AG04449 (cell line): ENCODE measurements around the gene ALOX5.
"Not testable (repeated sequence)": the region's sequence is repeated elsewhere in the genome, so short reads cannot be mapped to it uniquely, and the experiment has no call there.

ENCODE experiments used
- CTCF ChIA-PET: fragments of 350-600 bp; formaldehyde crosslinking; extraction: SDS; loops from one replicate; lab custom pipeline; 2021; ENCODE audit warnings: antibody characterized with exemption; lab: Yijun Ruan, JAX
- POLR2A ChIA-PET: fragments of 400-600, 350-600 bp; formaldehyde crosslinking; extraction: SDS; loops from one replicate; lab custom pipeline; 2020; ENCODE audit warnings: antibody characterized with exemption, inconsistent platforms; lab: Yijun Ruan, JAX
- DNase-seq: peaks from one replicate; pipeline ENCODE4 v3.0.0-alpha.2; 2010; ENCODE audit warnings: low read depth, low spot score
- H3K4me3 ChIP-seq: 2 replicates; pipeline ENCODE4 v1.5.1; 2011; ENCODE audit warnings: low read depth, mild to moderate bottlenecking, control low read depth, low read length
- TF ChIP-seq, protein P1 (sequence below): IDR thresholded peaks from one replicate; pipeline ENCODE4 v1.5.1; 2011; ENCODE audit warnings: mild to moderate bottlenecking, moderate library complexity, low read length, control low read depth, inconsistent platforms; ENCODE audit not compliant: insufficient read depth; ENCODE audit errors: missing control alignments

ALOX5 gene

GRCh38 chr10:45353186-45353585 is 20.8 kb upstream of the ALOX5 start:
- TF ChIP-seq, protein P1, sequence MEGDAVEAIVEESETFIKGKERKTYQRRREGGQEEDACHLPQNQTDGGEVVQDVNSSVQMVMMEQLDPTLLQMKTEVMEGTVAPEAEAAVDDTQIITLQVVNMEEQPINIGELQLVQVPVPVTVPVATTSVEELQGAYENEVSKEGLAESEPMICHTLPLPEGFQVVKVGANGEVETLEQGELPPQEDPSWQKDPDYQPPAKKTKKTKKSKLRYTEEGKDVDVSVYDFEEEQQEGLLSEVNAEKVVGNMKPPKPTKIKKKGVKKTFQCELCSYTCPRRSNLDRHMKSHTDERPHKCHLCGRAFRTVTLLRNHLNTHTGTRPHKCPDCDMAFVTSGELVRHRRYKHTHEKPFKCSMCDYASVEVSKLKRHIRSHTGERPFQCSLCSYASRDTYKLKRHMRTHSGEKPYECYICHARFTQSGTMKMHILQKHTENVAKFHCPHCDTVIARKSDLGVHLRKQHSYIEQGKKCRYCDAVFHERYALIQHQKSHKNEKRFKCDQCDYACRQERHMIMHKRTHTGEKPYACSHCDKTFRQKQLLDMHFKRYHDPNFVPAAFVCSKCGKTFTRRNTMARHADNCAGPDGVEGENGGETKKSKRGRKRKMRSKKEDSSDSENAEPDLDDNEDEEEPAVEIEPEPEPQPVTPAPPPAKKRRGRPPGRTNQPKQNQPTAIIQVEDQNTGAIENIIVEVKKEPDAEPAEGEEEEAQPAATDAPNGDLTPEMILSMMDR = no peak
- no peak overlapping the region for H3K4me3 ChIP-seq
- ChIA-PET CTCF (no interaction called here), POLR2A (no interaction called here)
- no peak for DNase-seq

DNA sequence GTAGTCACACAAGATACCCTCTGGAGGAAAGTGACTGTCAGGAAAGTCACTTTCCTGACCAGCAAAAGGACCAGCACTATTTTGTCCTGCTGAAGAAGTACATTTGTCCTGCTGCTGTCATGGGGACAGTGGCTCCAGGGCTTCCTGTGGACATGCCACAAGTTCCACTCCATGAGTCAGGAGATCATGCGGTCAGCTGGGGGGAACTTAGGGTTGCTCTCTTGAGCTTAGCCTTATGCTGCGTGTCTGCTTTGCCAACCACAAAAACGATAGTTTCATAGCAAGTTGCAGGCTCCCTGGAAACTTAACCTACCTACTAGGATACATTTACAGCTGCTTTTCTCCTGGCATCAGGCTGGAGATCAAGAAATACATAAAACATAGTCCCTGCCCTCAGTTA is 19.8 kb upstream of the ALOX5 start:
- ChIA-PET POLR2A (no interaction called here), CTCF (no interaction called here)
- TF ChIP-seq, protein P1 = no peak
- no peak overlapping the region for H3K4me3 ChIP-seq
- no peak for DNase-seq

GRCh38 chr10:45355494-45355893 is 18.5 kb upstream of the ALOX5 start:
- ChIA-PET CTCF (no interaction called here), POLR2A (no interaction called here)
- DNase-seq = no peak
- TF ChIP-seq, protein P1 = no peak
- H3K4me3 ChIP-seq = no peak overlapping the region

GRCh38 chr10:45358961-45359360 is 15.1 kb upstream of the ALOX5 start:
- POLR2A ChIA-PET, DNase-seq, CTCF ChIA-PET, H3K4me3 ChIP-seq: not testable (repeated sequence)

DNA sequence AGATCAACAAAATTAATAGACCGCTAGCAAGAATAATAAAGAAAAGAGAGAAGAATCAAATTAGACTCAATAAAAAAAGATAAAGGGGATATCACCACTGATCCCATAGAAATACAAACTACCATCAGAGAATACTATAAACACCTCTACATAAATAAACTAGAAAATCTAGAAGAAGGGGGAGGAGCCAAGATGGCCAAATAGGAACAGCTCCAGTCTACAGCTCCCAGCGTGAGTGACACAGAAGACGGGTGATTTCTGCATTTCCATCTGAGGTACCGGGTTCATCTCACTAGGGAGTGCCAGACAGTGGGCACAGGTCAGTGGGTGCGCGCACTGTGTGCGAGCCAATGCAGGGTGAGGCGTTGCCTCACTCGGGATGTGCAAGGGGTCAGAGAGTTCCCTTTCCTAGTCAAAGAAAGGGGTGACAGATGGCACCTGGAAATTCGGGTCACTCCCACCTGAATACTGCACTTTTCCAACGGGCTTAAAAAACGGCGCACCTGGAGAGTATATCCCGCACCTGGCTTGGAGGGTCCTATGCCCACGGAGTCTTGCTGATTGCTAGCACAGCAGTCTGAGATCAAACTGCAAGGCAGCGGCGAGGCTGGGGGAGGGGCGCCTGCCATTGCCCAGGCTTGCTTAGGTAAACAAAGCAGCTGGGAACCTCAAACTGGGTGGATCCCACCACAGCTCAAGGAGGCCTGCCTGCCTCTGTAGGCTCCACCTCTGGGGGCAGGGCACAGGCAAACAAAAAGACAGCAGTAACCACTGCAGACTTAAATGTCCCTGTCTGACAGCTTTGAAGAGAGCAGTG is 11.8 kb upstream of the ALOX5 start:
- H3K4me3 ChIP-seq, CTCF ChIA-PET, DNase-seq, POLR2A ChIA-PET: not testable (repeated sequence)

DNA sequence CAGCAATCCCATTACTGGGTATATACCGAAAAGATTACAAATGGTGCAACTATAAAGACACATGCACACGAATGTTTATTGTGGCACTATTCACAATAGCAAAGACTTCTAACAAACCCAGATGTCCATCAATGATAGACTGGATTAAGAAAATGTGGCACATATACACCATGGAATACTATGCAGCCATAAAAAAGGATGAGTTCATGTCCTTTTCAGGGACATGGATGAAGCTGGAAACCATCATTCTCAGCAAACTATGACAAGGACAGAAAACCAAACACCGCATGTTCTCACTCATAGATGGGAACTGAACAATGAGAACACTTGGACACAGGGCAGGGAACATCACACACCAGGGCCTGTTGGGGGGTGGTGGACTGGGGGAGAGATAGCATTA is 6.4 kb upstream of the ALOX5 start:
- POLR2A ChIA-PET, H3K4me3 ChIP-seq, DNase-seq, CTCF ChIA-PET: not testable (repeated sequence)

DNA sequence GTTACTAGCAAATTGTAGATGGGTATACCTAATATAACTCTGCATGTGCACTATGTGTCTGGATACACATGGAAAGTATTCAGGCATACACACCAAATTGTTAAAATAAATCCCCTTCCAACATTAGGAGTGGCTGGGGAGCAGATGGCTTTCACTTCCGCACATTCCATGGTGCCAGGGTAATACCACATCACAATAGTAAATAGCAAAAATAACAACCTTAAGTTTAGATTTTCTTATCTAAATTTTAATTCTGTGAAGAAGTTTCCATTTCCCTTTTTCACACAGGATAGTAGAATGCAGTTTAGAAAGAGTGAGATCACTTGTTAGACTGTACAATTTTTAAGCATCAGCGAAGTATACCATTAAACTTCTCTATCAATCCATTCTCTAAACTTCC is 5.8 kb upstream of the ALOX5 start:
- ChIA-PET POLR2A (no interaction called here), CTCF (no interaction called here)
- no peak overlapping the region for H3K4me3 ChIP-seq
- no peak for DNase-seq
- TF ChIP-seq, protein P1 = no peak

DNA sequence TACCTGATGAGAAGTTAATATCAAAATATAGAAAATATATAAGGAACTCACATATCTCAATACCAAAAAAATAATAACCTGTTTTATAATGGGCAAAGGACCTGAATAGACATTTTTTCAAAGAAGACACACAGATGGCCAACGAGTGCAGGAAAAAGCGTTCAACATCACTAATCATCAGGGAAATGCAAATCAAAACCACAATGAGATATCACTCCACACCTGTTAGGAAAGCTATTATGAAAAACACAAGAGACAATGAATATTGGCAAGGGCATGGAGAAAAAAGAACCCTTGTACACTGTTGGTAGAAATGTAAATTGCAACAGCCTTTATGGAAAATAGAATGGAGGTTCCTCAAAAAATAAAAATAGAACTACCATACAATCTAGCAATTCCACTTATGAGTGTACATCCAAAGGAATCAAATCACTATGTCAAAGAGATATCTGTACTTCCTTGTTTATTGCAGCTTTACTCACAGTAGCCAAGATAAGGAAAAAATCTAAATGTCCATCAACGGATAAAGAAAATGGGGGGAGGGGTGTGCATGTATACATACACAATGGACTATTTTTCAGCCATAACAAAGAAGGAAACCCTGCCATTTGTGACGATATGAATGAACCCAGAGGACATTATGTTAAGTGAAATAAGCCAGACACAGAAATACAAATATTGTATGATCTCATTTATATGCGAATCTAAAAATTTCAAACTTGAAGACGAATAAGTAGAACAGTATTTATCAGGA is 3.6 kb upstream of the ALOX5 start:
- no peak for DNase-seq
- TF ChIP-seq, protein P1 = no peak
- POLR2A ChIA-PET = no interaction called here
- no peak overlapping the region for H3K4me3 ChIP-seq
- CTCF ChIA-PET = no interaction called here
